HG03439 (cell line): Measurements from ENCODE around the gene ZBTB11.
"Not testable (repeated sequence)": the region's sequence is repeated elsewhere in the genome, so short reads cannot be mapped to it uniquely, and the experiment has no call there.

Experiments used
- ATAC-seq: cut with Tn5 transposase; IDR thresholded peaks from one replicate; pipeline ENCODE4 v1.9.1; 2021; ENCODE audit warnings: mild to moderate bottlenecking, moderate library complexity; ENCODE audit not compliant: unreplicated experiment

Gene ZBTB11, protein sequence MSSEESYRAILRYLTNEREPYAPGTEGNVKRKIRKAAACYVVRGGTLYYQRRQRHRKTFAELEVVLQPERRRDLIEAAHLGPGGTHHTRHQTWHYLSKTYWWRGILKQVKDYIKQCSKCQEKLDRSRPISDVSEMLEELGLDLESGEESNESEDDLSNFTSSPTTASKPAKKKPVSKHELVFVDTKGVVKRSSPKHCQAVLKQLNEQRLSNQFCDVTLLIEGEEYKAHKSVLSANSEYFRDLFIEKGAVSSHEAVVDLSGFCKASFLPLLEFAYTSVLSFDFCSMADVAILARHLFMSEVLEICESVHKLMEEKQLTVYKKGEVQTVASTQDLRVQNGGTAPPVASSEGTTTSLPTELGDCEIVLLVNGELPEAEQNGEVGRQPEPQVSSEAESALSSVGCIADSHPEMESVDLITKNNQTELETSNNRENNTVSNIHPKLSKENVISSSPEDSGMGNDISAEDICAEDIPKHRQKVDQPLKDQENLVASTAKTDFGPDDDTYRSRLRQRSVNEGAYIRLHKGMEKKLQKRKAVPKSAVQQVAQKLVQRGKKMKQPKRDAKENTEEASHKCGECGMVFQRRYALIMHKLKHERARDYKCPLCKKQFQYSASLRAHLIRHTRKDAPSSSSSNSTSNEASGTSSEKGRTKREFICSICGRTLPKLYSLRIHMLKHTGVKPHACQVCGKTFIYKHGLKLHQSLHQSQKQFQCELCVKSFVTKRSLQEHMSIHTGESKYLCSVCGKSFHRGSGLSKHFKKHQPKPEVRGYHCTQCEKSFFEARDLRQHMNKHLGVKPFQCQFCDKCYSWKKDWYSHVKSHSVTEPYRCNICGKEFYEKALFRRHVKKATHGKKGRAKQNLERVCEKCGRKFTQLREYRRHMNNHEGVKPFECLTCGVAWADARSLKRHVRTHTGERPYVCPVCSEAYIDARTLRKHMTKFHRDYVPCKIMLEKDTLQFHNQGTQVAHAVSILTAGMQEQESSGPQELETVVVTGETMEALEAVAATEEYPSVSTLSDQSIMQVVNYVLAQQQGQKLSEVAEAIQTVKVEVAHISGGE

DNA sequence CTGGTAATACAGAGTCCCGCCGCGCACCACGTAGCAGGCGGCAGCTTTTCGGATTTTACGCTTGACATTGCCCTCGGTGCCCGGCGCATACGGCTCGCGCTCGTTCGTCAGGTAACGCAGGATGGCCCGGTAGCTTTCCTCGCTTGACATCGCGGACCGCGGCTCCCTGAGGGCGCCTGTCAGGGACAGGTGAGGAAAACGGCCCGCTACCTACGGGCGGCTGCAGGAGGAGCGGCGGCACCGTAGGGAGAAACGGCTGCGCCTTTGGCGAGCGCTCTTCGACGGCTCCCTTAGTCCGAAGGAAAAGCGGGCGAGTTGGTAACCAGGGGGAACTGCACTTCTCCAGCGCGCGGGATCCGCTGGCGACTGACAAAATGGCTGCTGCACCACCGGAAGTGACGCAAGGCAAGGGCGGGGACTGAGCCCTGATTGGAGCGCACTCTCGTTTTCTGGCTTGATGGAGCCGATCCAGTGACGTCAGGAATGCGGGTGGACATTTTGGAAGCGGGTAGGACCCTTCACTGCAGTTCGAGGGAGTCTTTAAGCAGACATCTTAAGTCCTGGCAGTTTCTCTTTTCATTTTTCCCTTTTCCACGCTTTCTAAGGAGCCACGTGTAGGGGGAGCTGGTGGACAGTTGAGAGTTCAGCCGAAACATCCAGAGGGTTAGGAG lies at the start of gene ZBTB11:
Gene ZBTB11 (minus strand): TSS at position 368 of the 671 bp plus-strand sequence. CDS start 218 bp downstream, at position 150.
- ATAC-seq, result peak; percentile 64

DNA sequence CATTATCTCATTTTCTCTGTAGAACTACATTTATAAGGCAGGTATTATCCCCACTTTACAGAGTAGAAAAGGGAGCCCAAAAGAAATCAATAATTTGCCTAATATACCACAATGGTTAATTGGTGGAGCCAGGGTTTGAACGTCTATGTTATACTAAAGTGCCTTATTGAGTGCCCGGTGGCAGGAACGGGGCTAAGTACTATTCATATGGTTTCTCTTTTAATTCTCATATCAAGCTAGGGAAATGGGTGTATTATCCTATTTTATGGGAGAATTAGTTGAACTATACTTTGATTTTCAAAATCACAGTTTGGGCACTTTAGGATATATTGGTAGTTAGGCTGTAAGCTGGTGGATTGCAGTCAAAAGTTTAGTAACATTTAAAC lies 49.0 kb upstream of the ZBTB11 start:
- no peak for ATAC-seq

GRCh38 chr3:101725194-101725889 lies 48.4 kb upstream of the ZBTB11 start:
- ATAC-seq, result peak; percentile 22

DNA sequence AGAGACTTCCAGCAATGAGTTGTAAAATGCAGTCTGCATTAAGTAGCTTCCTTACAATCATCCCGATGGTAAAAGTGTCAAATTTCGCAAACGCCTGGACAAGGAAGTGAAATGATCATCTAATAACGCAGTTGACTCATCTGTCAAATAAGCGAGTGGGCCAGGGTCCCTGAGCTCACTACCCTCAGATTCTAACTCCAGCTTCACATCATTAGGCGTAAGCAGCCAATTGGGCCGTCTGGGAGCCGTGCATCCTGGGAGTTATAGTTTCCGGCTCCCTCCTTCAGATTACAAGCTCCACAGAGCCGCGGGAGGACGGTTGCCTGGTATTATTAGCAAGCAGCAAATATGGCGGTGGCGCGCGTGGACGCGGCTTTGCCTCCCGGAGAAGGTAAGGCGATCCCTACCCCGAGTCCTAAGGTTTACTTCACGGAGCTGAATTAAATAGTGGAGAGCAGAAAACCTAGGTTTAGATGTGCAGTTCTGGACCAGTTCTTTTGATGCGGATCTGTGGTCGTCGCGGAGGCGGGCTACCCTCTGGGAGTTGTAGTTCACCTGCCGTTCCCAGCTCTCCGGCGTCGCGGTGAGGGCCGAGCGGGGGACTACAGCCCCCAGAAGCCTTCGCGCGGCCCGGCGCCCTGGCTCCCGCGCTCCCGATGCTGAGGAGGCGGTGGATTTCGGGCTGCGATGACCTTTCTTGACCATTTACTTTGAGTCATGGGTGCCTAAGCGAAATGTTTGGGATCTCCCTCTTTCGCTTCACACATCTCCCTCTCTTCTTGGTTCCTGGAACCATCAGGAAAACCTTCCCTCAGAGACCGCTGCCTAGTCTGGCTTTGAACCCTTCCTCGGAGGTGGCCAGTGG lies 47.6 kb upstream of the ZBTB11 start, which contains the start of gene CEP97:
Gene CEP97 (plus strand): TSS at position 286 of the 865 bp plus-strand sequence. CDS start 63 bp downstream, at position 349.
- ATAC-seq, result peak; percentile 92

DNA sequence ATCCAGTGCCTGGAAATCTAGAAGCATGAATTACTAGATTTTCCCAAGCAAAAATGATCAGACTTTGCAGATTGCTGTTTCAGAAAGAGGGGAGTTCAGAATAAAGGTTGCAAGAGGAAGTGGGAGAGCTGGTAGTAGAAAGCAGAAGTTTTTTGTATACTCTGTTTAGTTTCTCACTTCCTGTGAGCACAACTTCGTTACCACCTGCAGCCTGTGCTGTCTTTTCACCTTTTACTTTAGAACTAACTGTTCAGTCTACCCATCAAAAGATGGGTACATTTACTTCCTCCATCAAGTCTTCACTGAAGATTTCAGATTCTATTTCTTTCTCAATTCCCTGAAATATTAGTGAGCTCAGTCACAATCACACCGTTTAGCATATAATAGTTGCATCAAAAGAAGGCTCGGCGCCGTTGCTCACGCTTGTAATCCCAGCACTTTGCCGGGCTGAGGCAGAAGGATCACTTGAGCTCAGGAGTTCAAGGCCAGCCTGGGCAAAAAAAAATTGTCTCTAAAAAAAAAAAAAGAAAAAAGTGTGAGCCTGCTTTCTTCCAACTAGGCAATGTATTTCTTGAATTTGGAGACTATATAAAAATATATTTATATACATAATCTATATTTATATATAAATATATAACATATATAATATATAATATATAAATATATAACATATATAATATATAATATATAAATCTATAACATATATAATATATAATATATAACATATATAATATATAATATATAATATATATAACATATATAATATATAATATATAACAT lies 45.7 kb upstream of the ZBTB11 start:
- peak; percentile 42 for ATAC-seq

DNA sequence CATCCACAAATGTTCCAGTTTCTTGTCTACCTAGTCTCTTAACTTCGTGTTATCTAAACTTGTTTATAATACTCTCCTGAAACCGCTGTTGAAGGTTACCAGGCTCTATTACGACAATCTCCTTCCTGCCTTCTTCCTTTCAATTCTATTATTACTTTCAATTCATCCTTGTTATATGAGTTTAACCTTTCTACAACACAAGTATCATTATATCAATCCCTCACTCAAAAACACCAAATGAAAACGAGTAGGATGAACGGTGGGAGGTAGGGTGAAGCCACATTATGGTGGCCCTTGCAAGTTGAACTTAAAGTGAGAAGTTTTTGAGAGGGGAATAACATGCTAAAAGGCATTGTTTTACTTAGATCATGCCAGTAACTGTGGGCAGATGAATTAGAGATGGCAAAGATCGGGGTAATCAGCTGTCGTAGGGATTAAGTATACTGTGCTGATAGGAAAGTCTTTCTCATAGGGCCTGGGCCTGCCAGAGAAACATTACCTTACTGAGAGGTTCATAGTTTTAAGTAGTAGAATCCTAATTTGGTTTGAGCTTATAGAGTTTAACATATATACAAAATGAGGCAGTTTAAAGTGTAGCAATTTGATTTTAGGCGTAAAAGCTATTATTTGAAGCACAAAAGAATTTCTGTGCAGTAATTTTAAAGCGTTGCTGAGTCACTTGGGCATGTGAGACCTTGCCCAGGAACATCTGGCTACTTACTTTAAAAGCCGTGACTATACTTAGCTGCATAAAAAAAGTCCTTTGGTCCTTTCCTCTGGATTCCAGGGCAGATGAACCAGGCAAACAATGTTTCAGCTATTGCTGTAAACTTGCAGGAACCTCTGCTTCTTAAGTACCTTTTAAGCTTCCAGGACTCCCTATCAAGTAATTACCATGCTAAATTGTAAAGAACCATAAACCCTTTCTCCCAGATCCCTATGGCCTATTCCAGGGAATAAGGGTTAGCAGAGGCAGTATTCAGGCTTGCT lies 44.2 kb upstream of the ZBTB11 start:
- no peak for ATAC-seq

- ATAC-seq, result no peak
These were observed 42.8 kb upstream of the ZBTB11 start for GRCh38 chr3:101719604-101720185.

DNA sequence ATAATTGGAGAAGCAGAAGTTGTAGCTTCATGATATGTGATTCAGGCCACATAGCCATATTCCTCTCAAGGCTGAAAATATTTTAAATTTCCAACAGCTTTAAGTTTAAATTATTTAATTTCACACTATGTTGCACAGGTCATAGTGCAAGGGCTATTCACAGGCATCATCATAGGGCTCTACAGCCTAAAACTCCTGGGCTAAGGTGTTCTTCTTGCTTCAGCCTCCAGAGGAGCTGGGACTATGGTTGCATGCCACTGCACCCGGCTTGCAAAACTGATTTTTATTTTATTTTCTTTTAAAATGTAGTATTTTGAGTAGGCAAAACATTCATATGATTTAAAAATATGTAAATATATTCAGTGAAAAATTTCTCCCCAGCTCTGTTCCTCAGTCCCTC lies 41.5 kb upstream of the ZBTB11 start:
- no peak for ATAC-seq

DNA sequence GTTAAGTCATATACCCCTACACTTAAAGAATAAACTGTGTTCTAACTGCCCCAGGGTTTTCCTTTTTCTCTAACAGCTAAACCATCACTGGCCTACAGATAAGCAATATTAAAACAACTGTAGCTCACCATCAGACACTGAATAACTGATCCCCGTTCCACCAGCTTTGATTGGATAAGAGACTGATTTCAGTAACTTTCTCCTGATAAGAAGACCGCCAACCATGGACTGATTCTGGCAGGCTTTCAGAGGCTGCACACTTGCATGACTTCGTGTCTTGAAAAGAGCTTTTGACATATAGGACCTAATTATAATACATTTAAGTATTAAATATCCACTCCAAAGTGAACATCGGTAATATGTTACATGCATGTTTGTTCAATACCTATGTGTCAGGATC lies 32.2 kb upstream of the ZBTB11 start:
- ATAC-seq, result no peak

DNA sequence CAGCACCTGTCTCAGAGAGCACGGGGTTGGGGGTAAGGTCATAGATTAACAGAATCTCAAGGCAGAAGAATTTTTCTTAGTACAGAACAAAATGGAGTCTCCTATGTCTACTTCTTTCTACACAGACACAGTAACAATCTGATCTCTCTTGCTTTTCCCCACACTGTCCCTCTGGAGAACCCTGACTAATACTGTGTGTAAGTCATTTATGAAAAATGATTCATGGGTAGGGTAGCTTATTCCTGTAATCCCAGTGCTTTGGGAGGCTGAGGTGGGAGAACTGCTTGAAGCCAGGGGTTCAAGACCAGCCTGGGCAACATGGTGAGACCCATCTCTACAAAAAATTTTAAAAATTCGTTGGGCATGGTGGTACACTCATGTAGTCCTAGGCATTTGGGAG lies 27.7 kb upstream of the ZBTB11 start:
- not testable (repeated sequence) for ATAC-seq

GRCh38 chr3:101703169-101703568 lies 26.2 kb upstream of the ZBTB11 start:
- no peak for ATAC-seq

DNA sequence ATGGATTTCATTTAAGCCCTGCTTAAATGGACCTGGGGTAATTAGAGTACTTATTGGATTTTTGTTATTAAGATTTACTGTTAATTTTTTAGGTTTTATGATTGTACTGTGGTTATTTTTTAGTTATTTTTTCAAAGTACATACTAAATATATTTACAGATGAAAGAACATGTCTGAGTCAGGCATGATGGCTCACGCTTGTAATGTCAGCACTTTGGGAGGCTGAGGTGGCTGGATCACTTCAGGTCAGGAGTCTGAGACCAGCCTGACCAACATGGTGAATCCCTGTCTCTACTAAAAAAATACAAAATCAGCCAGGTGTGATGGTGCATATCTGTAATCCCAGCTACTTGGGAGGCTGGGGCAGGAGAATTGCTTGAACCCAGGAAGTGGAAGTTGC lies 25.8 kb upstream of the ZBTB11 start:
- ATAC-seq, result no peak

- ATAC-seq, result no peak
These were observed 25.0 kb upstream of the ZBTB11 start for GRCh38 chr3:101701696-101702634.

GRCh38 chr3:101695779-101696372 lies 18.9 kb upstream of the ZBTB11 start:
- ATAC-seq, result no peak

DNA sequence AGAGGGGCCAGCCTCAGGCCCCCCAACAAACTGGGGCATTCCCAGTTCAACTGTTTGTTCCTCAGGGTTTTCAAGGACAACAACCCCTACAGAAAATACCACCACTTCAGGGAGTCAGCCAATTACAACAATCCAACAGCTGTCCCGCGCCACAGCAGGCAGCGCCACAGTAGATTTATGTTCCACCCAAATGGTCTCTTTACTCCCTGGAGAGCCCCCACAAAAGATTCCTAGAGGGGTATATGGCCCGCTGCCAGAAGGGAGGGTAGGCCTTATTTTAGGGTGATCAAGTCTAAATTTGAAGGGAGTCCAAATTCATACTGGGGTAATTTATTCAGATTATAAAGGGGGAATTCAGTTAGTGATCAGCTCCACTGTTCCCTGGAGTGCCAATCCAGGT lies 17.9 kb upstream of the ZBTB11 start:
- not testable (repeated sequence) for ATAC-seq
